Calu3 (cell line): ENCODE results near the gene APBA2. TPM values are rescaled to one million over a fixed set of nuclear protein-coding genes. Genes with fewer than 3 reads are reported as not detected.

Source experiments
- BruUV-seq: library from RNA; stranded (reverse); fragments of 400-500 nt; replicated peaks from 2 replicates; lab custom pipeline; 2021; lab: Mats Ljungman, UMichigan
- CTCF ChIA-PET: fragments of 300-600 bp; sonication (Branson Sonifier 250); formaldehyde crosslinking; loops from one replicate; lab custom pipeline; 2022; ENCODE audit warnings: antibody characterized with exemption; lab: Charles Lee
- DNase-seq: peaks from one replicate; pipeline ENCODE4 v3.0.0; 2022
- H3K27ac Mint-ChIP-seq: one replicate; pipeline ENCODE4 v1.8.0; 2022; ENCODE audit warnings: mixed read lengths; ENCODE audit not compliant: unreplicated experiment
- H3K27me3 Mint-ChIP-seq: one replicate; pipeline ENCODE4 v1.8.0; 2022; ENCODE audit warnings: mixed read lengths; ENCODE audit not compliant: unreplicated experiment
- H3K36me3 Mint-ChIP-seq: one replicate; pipeline ENCODE4 v1.8.0; 2022; ENCODE audit warnings: mild to moderate bottlenecking, moderate library complexity, mixed read lengths; ENCODE audit not compliant: insufficient read depth, unreplicated experiment
- H3K4me1 Mint-ChIP-seq: one replicate; pipeline ENCODE4 v1.8.0; 2022; ENCODE audit warnings: mild to moderate bottlenecking, low read depth, mixed read lengths; ENCODE audit not compliant: unreplicated experiment
- H3K4me3 Mint-ChIP-seq: one replicate; pipeline ENCODE4 v1.8.0; 2022; ENCODE audit warnings: mild to moderate bottlenecking, low read depth, moderate library complexity, mixed read lengths; ENCODE audit not compliant: unreplicated experiment
- H3K9me3 Mint-ChIP-seq: one replicate; pipeline ENCODE4 v1.8.0; 2022; ENCODE audit warnings: low read depth, mixed read lengths; ENCODE audit not compliant: unreplicated experiment
- intact Hi-C: fragments of 100-400 bp; cut with micrococcal nuclease; formaldehyde crosslinking; loops from one replicate; pipeline ENCODE4 v1.10.0; 2022; ENCODE audit not compliant: unreplicated experiment
- total RNA-seq: library from RNA; stranded (reverse); gene quantifications from 2 replicates; pipeline ENCODE4 v1.2.3, GENCODE V29; 2022
- TF ChIP-seq, protein P1 (sequence below): fragments of 200-600 bp; IDR thresholded peaks from one replicate; pipeline ENCODE4 v1.8.0; 2022; ENCODE audit warnings: antibody characterized with exemption; ENCODE audit not compliant: unreplicated experiment

APBA2 gene
- total RNA-seq, 1 experiment from 2014 or later = not detected

DNA sequence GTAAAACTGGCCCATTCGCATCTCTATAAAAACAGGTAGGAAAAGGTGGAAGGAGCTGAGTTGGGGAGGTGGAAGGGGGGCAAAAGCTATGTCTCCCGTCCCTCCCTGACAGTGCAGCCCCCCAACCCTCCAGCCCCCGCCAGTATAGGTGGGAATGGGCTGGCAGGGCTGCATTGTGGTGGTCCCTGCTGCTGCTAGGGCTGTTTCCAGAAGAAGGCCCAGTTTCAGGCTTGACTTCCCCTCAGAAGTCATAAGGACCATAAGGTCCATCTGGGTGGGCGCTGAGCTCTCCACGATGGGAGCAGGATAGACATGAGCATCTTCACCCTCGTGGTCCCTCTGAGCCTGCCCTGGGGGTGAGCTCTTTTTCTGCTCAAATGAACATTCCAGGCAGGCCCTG, 44.2 kb downstream of the APBA2 start:
- H3K4me1 Mint-ChIP-seq = no peaks in the 10 kb centered on the region
- no peak for DNase-seq
- H3K27ac Mint-ChIP-seq = no peak overlapping the region
- H3K9me3 Mint-ChIP-seq = no peaks in the 10 kb centered on the region
- intact Hi-C loops = no loop called here
- no peaks in the 10 kb centered on the region for H3K27me3 Mint-ChIP-seq
- TF ChIP-seq, protein P1, sequence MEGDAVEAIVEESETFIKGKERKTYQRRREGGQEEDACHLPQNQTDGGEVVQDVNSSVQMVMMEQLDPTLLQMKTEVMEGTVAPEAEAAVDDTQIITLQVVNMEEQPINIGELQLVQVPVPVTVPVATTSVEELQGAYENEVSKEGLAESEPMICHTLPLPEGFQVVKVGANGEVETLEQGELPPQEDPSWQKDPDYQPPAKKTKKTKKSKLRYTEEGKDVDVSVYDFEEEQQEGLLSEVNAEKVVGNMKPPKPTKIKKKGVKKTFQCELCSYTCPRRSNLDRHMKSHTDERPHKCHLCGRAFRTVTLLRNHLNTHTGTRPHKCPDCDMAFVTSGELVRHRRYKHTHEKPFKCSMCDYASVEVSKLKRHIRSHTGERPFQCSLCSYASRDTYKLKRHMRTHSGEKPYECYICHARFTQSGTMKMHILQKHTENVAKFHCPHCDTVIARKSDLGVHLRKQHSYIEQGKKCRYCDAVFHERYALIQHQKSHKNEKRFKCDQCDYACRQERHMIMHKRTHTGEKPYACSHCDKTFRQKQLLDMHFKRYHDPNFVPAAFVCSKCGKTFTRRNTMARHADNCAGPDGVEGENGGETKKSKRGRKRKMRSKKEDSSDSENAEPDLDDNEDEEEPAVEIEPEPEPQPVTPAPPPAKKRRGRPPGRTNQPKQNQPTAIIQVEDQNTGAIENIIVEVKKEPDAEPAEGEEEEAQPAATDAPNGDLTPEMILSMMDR = no peak
- CTCF ChIA-PET = no interaction called here
- no TSS peak for BruUV-seq
- H3K4me3 Mint-ChIP-seq = no peak overlapping the region
- no peaks in the 10 kb centered on the region for H3K36me3 Mint-ChIP-seq

DNA sequence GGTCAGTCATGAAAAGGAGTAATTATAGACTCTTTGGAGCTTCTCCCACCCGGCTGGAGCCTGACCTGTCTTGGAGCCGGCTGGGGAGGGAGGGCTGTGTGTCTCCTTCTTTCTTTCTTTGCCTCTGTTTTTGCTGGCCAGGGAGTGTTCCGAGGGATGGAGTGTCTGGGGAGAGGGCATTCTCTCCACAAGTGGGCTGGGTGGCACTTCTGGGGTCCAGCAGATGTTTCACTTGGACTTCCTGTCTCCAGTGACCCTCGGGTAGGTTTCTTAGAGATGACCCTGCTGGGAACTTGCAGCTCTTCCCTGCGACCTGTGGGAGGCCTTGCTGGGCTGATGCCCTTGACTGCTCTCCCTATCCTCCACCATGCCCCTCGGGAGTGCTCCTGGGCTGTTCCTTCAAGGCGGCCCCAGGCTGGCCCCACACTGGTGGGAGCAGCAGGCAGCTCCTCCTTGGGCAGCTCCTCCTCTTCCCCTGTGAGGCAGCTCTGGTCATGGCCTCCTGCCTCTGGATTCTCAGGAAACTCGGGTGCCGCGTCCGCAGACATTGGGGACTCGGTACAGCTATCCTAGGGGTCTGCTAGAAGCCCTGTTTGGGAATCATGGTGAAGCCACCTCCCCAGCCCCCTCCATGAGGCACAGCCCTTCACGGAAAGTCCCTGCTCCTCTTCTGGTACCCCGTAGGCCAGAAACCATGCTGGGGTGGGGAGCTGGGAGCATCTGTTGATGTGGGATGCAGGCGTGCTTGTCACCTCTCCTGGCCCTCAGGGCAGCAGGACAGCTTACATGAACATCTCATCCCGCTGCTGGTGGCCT, 44.9 kb downstream of the APBA2 start:
- no peaks in the 10 kb centered on the region for H3K4me1 Mint-ChIP-seq
- no peaks in the 10 kb centered on the region for H3K27me3 Mint-ChIP-seq
- no peaks in the 10 kb centered on the region for H3K36me3 Mint-ChIP-seq
- H3K4me3 Mint-ChIP-seq = no peak overlapping the region
- TF ChIP-seq, protein P1 = no peak
- H3K27ac Mint-ChIP-seq = no peak overlapping the region
- CTCF ChIA-PET = no interaction called here
- H3K9me3 Mint-ChIP-seq = no peaks in the 10 kb centered on the region
- no peak for DNase-seq
- BruUV-seq = no TSS peak
- intact Hi-C loops = no loop called here

DNA sequence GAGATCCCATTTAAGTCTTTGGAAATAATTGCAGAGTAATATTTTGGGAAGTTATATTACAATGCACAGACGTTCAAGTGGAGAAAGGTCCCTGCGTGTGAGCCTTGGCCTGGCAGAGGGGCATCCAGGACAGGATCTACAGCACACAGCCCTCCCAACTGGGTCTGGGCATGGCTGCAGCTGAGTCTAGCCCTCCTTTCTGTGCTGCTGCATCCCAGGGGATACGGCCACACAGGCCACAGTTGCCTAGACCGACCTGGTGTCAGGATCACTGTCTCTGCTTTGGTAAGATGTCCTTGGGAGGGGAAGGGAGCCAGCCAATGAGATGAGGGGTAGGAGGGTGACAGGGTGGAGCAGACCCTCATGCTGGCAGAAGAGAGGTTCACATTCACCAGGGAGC, 46.1 kb downstream of the APBA2 start:
- no peak for DNase-seq
- intact Hi-C loops = no loop called here
- no peaks in the 10 kb centered on the region for H3K36me3 Mint-ChIP-seq
- H3K4me1 Mint-ChIP-seq = no peaks in the 10 kb centered on the region
- H3K4me3 Mint-ChIP-seq = no peak overlapping the region
- BruUV-seq = no TSS peak
- TF ChIP-seq, protein P1 = no peak
- H3K27ac Mint-ChIP-seq = no peak overlapping the region
- H3K27me3 Mint-ChIP-seq = no peaks in the 10 kb centered on the region
- CTCF ChIA-PET = no interaction called here
- H3K9me3 Mint-ChIP-seq = no peaks in the 10 kb centered on the region

DNA sequence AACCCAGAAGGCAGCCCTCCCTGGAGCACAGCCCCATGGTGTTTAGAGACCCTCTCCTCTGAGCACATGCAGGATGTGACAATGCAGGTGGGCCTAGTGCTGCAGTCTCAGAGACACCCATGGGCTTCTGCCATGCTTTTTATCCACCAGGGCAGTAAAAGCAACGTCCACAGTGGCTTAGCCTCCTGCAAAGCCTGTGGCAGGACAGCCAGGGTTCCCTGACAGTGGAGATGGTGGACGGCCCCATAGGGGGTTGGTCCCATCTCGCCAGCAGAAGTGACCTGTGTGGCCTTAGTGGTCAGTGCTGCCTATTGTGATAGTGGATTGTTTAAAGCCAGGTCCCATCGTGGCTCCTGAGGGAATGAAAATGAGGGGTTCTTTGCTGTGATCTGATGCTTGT, 46.6 kb downstream of the APBA2 start:
- BruUV-seq = no TSS peak
- intact Hi-C loops = no loop called here
- DNase-seq = no peak
- Mint-ChIP-seq H3K4me1 (no peaks in the 10 kb centered on the region), H3K9me3 (no peaks in the 10 kb centered on the region), H3K4me3 (no peak overlapping the region), H3K36me3 (no peaks in the 10 kb centered on the region), H3K27me3 (no peaks in the 10 kb centered on the region), H3K27ac (no peak overlapping the region)
- CTCF ChIA-PET = no interaction called here
- TF ChIP-seq, protein P1 = no peak
